HepG2 (cell line): ENCODE measurements around the gene BBS4. TPM values are rescaled to one million over a fixed set of nuclear protein-coding genes. Genes with fewer than 3 reads are reported as not detected.
A peak's percentile ranks its signal among the peaks of the same experiment; 100 is the strongest.

Experiments used
- AGO1 ChIP-seq: fragments of 200-400 bp; formaldehyde crosslinking; IDR thresholded peaks from 2 replicates; pipeline ENCODE4 v1.6.1; 2017; ENCODE audit warnings: mild to moderate bottlenecking, low read depth, low read length, moderate library complexity; ENCODE audit not compliant: poor library complexity, severe bottlenecking
- HOXA9 ChIP-seq: sonication (generic); formaldehyde crosslinking; IDR thresholded peaks from 2 replicates; pipeline ENCODE4 v1.8.1; 2022; ENCODE audit warnings: missing genetic modification reagents, mild to moderate bottlenecking, moderate library complexity, borderline replicate concordance
- IRF9 ChIP-seq: sonication (generic); formaldehyde crosslinking; IDR thresholded peaks from 2 replicates; pipeline ENCODE4 v1.8.0; 2022; ENCODE audit warnings: missing genetic modification reagents, mild to moderate bottlenecking, borderline replicate concordance
- ISL2 ChIP-seq: sonication (generic); formaldehyde crosslinking; IDR thresholded peaks from 2 replicates; pipeline ENCODE4 v1.5.0; 2020; ENCODE audit warnings: missing genetic modification reagents
- MAF1 ChIP-seq: sonication (generic); formaldehyde crosslinking; IDR thresholded peaks from 2 replicates; pipeline ENCODE4 v1.5.0; 2020; ENCODE audit warnings: missing genetic modification reagents, borderline replicate concordance
- NR2F2 ChIP-seq: IDR thresholded peaks from 2 replicates; pipeline ENCODE4 v1.6.1; 2012; ENCODE audit warnings: low read depth, inconsistent platforms, borderline replicate concordance
- PAF1 ChIP-seq: IDR thresholded peaks from 2 replicates; pipeline ENCODE4 v1.6.1; 2016; ENCODE audit warnings: missing genetic modification reagents, missing compliant biosample characterization
- TFDP1 ChIP-seq: IDR thresholded peaks from 2 replicates; pipeline ENCODE4 v1.6.1; 2016; ENCODE audit warnings: missing compliant biosample characterization, missing genetic modification reagents, borderline replicate concordance
- TP53 ChIP-seq: sonication (generic); formaldehyde crosslinking; conservative IDR thresholded peaks from 2 replicates; pipeline ENCODE4 v1.4.0; 2020; ENCODE audit warnings: missing genetic modification reagents
- XRCC5 ChIP-seq: fragments of 200-400 bp; formaldehyde crosslinking; optimal IDR thresholded peaks from 2 replicates; pipeline ENCODE3; 2017; ENCODE audit warnings: mild to moderate bottlenecking, low read length
- ZFP62 ChIP-seq: sonication (generic); formaldehyde crosslinking; IDR thresholded peaks from 2 replicates; pipeline ENCODE4 v1.4.0; 2020; ENCODE audit warnings: missing genetic modification reagents
- ZKSCAN5 ChIP-seq: sonication (generic); formaldehyde crosslinking; IDR thresholded peaks from 2 replicates; pipeline ENCODE4 v1.5.1; 2020; ENCODE audit warnings: mild to moderate bottlenecking, missing genetic modification reagents
- ZMYM4 ChIP-seq: sonication (generic); formaldehyde crosslinking; IDR thresholded peaks from 2 replicates; pipeline ENCODE4 v1.8.1; 2023; ENCODE audit warnings: mild to moderate bottlenecking, missing genetic modification reagents
- ZNF10 ChIP-seq: sonication (generic); formaldehyde crosslinking; IDR thresholded peaks from 2 replicates; pipeline ENCODE4 v1.4.0; 2020; ENCODE audit warnings: mild to moderate bottlenecking, low read depth, missing genetic modification reagents, borderline replicate concordance
- ZNF20 ChIP-seq: sonication (generic); formaldehyde crosslinking; IDR thresholded peaks from 2 replicates; pipeline ENCODE4 v1.4.0; 2020; ENCODE audit warnings: mild to moderate bottlenecking, moderate library complexity, missing genetic modification reagents
- ZNF251 ChIP-seq: sonication (generic); formaldehyde crosslinking; IDR thresholded peaks from 2 replicates; pipeline ENCODE4 v1.9.0; 2021; ENCODE audit warnings: mild to moderate bottlenecking, missing genetic modification reagents
- ZNF460 ChIP-seq: sonication (generic); formaldehyde crosslinking; IDR thresholded peaks from 2 replicates; pipeline ENCODE4 v1.5.1; 2020; ENCODE audit warnings: missing genetic modification reagents, mild to moderate bottlenecking, borderline replicate concordance
- ZNF468 ChIP-seq: sonication (generic); formaldehyde crosslinking; IDR thresholded peaks from 2 replicates; pipeline ENCODE4 v1.8.0; 2022; ENCODE audit warnings: mild to moderate bottlenecking, moderate library complexity, missing genetic modification reagents
- ZNF543 ChIP-seq: sonication (generic); formaldehyde crosslinking; IDR thresholded peaks from 2 replicates; pipeline ENCODE4 v1.4.0; 2020; ENCODE audit warnings: mild to moderate bottlenecking, missing genetic modification reagents
- ZNF577 ChIP-seq: sonication (generic); formaldehyde crosslinking; IDR thresholded peaks from 2 replicates; pipeline ENCODE4 v1.4.0; 2020; ENCODE audit warnings: mild to moderate bottlenecking, low read depth, missing genetic modification reagents, borderline replicate concordance
- ZNF878 ChIP-seq: sonication (generic); formaldehyde crosslinking; IDR thresholded peaks from 2 replicates; pipeline ENCODE4 v1.8.1; 2023; ENCODE audit warnings: mild to moderate bottlenecking, missing genetic modification reagents, moderate library complexity
- polyA plus RNA-seq, 8 experiments: library from polyadenylated mRNA; depleted of rRNA in 3 of 8; stranded (reverse) in 7 of 8; unstranded in 1 of 8; fragments of >200 nt; fragmentation: Illumina TruSeq in 4 of 8; extraction: Trizol in 4 of 8; gene quantifications; 2 replicates each; pipeline versions ENCODE4 v1.2.1 to v1.2.3, GENCODE V29; 2011 to 2016; ENCODE audit warnings: low read depth in 4 of 8, missing spikeins in 1 of 8, mixed read lengths in 1 of 8; ENCODE audit not compliant: insufficient read depth in 1 of 8
- total RNA-seq, 5 experiments: library from RNA; depleted of rRNA; stranded (reverse); fragments of >200 nt; fragmentation: Illumina TruSeq; extraction: Trizol; gene quantifications; 2 replicates each; pipeline ENCODE4 v1.2.3, GENCODE V29; 2016; ENCODE audit warnings: low read depth in 1 of 5
- TF ChIP-seq, protein P1 (sequence below): IDR thresholded peaks from 2 replicates; pipeline ENCODE4 v1.6.1; 2012; ENCODE audit warnings: low read length, improper control_type of control experiment
- TF ChIP-seq, protein P2 (sequence below): sonication (generic); formaldehyde crosslinking; IDR thresholded peaks from 2 replicates; pipeline ENCODE4 v1.5.1; 2020; ENCODE audit warnings: mild to moderate bottlenecking, moderate library complexity, missing genetic modification reagents

The BBS4 gene
- total and polyA plus RNA-seq, 2 of the 13 experiments (the other 11 are each of a cell fraction or from before 2014, with no cell fraction given): 16.0 to 21.3 TPM

DNA sequence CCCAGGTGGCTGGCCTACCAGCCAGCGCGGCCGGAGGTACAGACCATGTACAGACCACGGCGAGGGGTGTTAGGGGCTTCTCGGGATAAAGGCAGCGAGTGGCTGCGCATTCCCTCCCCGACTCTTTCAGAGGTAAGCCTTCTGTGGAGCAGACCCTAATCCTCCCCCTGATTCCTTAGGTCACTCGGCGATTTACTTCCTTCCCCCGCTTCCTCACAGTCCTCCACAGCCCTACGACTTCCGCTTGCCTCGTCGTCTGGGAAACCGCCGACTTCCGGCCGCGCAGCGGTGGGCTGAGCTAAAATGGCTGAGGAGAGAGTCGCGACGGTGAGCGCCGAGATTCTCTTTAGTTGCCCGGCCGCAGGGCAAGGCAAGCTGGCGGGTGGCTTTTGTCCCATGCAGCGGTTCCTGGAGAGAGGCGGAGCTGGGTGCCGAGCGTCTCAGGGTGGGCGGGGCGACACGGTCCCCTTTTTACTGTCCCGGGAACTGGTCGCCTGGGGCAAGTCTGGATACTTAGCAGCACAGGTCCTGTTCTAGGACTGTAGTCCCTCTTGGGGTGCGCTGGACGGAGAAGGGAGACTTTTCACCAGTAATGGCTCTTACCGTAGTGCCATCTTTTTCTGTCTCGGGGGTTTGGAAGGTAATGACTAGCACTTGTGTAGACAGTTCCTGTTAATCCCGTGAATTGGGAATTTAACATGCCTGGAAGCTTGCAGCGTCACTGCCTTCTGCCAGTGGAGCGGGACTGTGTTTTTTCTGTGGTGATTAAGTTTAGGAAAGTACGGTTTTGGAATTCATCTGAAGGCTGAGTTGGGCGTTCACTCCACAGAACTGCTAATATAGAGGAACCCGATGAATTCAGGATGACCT is at the start of gene BBS4, which contains the start of gene HIGD2B (continued):
- TF ChIP-seq IRF9 (CRISPR knock-in tag) (no peak), PAF1 (CRISPR knock-in tag) (no peak), ZMYM4 (peak; percentile 48; the same call in 1 of the 2 replicates), TFDP1 (CRISPR knock-in tag) (no peak; the same call in 1 of the 2 replicates), ZNF460 (CRISPR knock-in tag) (no peak), ZNF468 (CRISPR knock-in tag) (no peak), ZNF577 (CRISPR knock-in tag) (no peak), ZNF878 (no peak), ZKSCAN5 (CRISPR knock-in tag) (no peak), ZNF251 (CRISPR knock-in tag) (no peak), ZNF20 (CRISPR knock-in tag) (no peak), NR2F2 (peak; percentile 6; the same call in 1 of the 2 replicates), ZNF10 (no peak), ZNF543 (CRISPR knock-in tag) (no peak; the same call in 1 of the 2 replicates), ZFP62 (no peak), XRCC5 (peak; percentile 78), MAF1 (CRISPR knock-in tag) (no peak), HOXA9 (CRISPR knock-in tag) (no peak), TP53 (no peak), AGO1 (no peak), ISL2 (CRISPR knock-in tag) (no peak)
- TF ChIP-seq, protein P1, sequence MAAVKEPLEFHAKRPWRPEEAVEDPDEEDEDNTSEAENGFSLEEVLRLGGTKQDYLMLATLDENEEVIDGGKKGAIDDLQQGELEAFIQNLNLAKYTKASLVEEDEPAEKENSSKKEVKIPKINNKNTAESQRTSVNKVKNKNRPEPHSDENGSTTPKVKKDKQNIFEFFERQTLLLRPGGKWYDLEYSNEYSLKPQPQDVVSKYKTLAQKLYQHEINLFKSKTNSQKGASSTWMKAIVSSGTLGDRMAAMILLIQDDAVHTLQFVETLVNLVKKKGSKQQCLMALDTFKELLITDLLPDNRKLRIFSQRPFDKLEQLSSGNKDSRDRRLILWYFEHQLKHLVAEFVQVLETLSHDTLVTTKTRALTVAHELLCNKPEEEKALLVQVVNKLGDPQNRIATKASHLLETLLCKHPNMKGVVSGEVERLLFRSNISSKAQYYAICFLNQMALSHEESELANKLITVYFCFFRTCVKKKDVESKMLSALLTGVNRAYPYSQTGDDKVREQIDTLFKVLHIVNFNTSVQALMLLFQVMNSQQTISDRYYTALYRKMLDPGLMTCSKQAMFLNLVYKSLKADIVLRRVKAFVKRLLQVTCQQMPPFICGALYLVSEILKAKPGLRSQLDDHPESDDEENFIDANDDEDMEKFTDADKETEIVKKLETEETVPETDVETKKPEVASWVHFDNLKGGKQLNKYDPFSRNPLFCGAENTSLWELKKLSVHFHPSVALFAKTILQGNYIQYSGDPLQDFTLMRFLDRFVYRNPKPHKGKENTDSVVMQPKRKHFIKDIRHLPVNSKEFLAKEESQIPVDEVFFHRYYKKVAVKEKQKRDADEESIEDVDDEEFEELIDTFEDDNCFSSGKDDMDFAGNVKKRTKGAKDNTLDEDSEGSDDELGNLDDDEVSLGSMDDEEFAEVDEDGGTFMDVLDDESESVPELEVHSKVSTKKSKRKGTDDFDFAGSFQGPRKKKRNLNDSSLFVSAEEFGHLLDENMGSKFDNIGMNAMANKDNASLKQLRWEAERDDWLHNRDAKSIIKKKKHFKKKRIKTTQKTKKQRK: no peak
- TF ChIP-seq, protein P2, sequence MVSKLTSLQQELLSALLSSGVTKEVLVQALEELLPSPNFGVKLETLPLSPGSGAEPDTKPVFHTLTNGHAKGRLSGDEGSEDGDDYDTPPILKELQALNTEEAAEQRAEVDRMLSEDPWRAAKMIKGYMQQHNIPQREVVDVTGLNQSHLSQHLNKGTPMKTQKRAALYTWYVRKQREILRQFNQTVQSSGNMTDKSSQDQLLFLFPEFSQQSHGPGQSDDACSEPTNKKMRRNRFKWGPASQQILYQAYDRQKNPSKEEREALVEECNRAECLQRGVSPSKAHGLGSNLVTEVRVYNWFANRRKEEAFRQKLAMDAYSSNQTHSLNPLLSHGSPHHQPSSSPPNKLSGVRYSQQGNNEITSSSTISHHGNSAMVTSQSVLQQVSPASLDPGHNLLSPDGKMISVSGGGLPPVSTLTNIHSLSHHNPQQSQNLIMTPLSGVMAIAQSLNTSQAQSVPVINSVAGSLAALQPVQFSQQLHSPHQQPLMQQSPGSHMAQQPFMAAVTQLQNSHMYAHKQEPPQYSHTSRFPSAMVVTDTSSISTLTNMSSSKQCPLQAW (CRISPR knock-in tag): peak; percentile 75; the same call in 1 of the 2 replicates
